Activated naive CD8-positive, alpha-beta T cell treated with anti-CD3 and anti-CD28 coated beads, Interleukin-2, amount 50 U/mL, for 24 hours (primary cell): ENCODE data around the gene TUT7.

Experiments used
- ATAC-seq: fragments of 150-1000 bp; cut with Tn5 transposase; one replicate; pipeline ENCODE4 v1.10.0; 2021
- DNase-seq: peaks from one replicate; pipeline ENCODE4 v3.0.0; 2021
- H3K27ac Mint-ChIP-seq: one replicate; pipeline ENCODE4 v1.8.0; 2021; ENCODE audit warnings: mild to moderate bottlenecking, mixed read lengths
- H3K27me3 Mint-ChIP-seq: one replicate; pipeline ENCODE4 v1.8.0; 2021; ENCODE audit warnings: mixed read lengths
- H3K36me3 Mint-ChIP-seq: one replicate; pipeline ENCODE4 v1.8.0; 2021; ENCODE audit warnings: low read depth, mixed read lengths
- H3K4me1 Mint-ChIP-seq: one replicate; pipeline ENCODE4 v1.8.0; 2021; ENCODE audit warnings: mixed read lengths
- H3K4me3 Mint-ChIP-seq: one replicate; pipeline ENCODE4 v1.8.0; 2021; ENCODE audit warnings: mild to moderate bottlenecking, moderate library complexity, mixed read lengths
- H3K9me3 Mint-ChIP-seq: one replicate; pipeline ENCODE4 v1.8.0; 2021; ENCODE audit warnings: mixed read lengths

The TUT7 gene

DNA sequence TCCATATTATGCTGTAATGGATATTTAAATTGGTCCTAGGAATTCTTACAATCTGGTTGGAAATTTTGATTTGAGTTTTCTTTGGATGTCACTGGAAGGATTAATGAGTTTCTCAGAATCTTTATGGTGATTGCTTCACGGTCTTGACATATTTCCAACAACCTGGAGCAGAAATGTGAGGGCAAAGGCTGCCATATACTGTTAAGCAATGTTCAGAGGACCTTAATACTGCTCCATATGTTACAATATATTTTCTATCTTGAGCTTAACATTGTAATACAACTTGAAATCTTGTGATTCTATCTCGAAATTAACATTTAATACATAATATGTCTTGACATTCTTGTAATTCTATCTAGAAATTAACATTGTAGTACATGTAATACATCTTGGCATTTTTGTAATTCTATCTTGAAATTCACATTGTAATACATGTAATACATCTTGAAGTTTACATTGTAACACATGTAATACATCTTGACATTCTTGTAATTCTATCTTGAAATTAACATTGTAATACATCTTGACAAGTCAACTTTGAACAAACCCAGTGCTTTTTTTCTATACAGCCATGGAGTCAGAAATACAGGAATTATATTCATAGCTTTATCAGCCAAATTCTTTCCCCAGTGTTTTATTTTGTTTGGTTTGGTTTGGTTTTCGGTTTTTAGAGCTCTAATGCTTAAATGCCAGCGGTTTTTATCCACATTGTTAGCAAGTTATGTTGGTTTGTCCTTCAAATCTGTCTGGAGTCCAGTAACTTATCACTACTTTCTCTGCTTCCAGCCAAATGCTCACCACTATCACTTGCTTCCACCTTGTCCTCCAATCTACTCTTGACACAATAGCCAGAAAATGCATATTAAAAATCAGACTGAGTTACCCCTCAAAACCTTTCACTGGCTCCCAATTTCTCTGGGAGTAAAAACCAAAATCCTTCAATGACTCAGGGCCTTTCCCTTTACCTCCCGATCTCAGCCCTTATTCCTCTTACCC lies 3.0 kb upstream of the TUT7 start:
- Mint-ChIP-seq H3K4me1 (peaks cover 20% of the 10 kb centered on the region), H3K36me3 (peaks cover 7% of the 10 kb centered on the region), H3K27me3 (no peaks in the 10 kb centered on the region), H3K9me3 (no peaks in the 10 kb centered on the region), H3K4me3 (no peak overlapping the region), H3K27ac (no peak overlapping the region)
- ATAC-seq (no peak), DNase-seq (no peak)

DNA sequence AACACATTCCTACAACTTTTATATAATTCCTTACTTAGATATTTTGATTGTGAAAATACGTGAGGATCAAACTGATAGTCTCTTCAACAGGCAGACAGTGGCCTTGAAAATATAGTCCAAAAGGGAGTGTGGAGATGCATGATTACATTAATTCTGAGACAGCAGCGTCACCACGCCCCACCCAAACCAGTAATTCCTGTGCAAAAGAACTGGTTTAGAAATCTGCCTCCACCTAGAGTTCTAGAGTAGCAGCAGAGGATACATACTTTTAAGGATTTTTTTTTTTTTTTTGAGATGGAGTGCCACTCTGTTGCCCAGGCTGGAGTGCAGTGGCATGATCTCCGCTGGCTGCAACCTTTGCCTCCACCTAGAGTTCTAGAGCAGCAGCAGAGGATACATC lies 1.6 kb upstream of the TUT7 start:
- Mint-ChIP-seq H3K27ac (no peak overlapping the region), H3K36me3 (peaks cover 14% of the 10 kb centered on the region), H3K4me3 (no peak overlapping the region), H3K27me3 (no peaks in the 10 kb centered on the region), H3K9me3 (no peaks in the 10 kb centered on the region), H3K4me1 (peaks cover 30% of the 10 kb centered on the region)
- no peak for ATAC-seq
- DNase-seq = no peak

GRCh38 chr9:86354818-86355309 lies 654 bp upstream of the TUT7 start:
- Mint-ChIP-seq H3K27me3 (no peaks in the 10 kb centered on the region), H3K27ac (peak overlapping the region; percentile 65), H3K9me3 (no peaks in the 10 kb centered on the region), H3K4me3 (peak overlapping the region; percentile 98), H3K4me1 (peaks cover 38% of the 10 kb centered on the region), H3K36me3 (peaks cover 16% of the 10 kb centered on the region)
- no peak for ATAC-seq
- no peak for DNase-seq

- H3K36me3 Mint-ChIP-seq = peaks cover 20% of the 10 kb centered on the region
- peak; percentile 33 for DNase-seq
- H3K4me1 Mint-ChIP-seq = peaks cover 43% of the 10 kb centered on the region
- H3K4me3 Mint-ChIP-seq = peak overlapping the region; percentile 98
- H3K27me3 Mint-ChIP-seq = no peaks in the 10 kb centered on the region
- peak overlapping the region; percentile 90 for H3K27ac Mint-ChIP-seq
- ATAC-seq = peak; percentile 27
- peaks cover 2% of the 10 kb centered on the region for H3K9me3 Mint-ChIP-seq
Observed at GRCh38 chr9:86353655-86354010, 577 bp downstream of the TUT7 start.

GRCh38 chr9:86352440-86353077 lies 1.7 kb downstream of the TUT7 start:
- Mint-ChIP-seq H3K9me3 (peaks cover 5% of the 10 kb centered on the region), H3K27me3 (no peaks in the 10 kb centered on the region), H3K4me3 (peak overlapping the region; percentile 98), H3K27ac (peak overlapping the region; percentile 90), H3K36me3 (peaks cover 28% of the 10 kb centered on the region), H3K4me1 (peaks cover 54% of the 10 kb centered on the region)
- DNase-seq = no peak
- ATAC-seq = no peak

DNA sequence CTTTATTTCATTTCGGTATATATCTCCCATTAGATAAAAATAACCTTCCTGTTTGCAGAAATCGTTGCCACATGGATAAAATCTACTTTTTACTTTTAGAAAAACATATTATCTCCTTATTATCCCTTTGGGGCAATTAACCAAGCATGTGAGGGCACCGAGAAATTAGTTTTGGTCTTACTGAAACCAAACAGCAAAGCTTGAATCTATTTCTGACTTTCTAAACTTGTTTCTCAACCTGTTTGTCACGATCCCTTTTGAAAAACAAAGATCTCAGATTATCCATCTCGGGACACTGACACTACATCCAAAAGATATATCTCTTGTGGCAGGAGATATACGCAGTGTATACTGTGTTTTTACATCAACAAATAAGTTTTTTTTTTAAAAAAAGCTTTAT lies 2.3 kb downstream of the TUT7 start:
- peaks cover 5% of the 10 kb centered on the region for H3K9me3 Mint-ChIP-seq
- H3K27ac Mint-ChIP-seq = peak overlapping the region; percentile 82
- DNase-seq (no peak), ATAC-seq (no peak)
- H3K4me1 Mint-ChIP-seq = peaks cover 59% of the 10 kb centered on the region
- peaks cover 28% of the 10 kb centered on the region for H3K36me3 Mint-ChIP-seq
- H3K27me3 Mint-ChIP-seq = no peaks in the 10 kb centered on the region
- peak overlapping the region; percentile 98 for H3K4me3 Mint-ChIP-seq

- peaks cover 31% of the 10 kb centered on the region for H3K36me3 Mint-ChIP-seq
- ATAC-seq = no peak
Observed at GRCh38 chr9:86350006-86350760, 4.0 kb downstream of the TUT7 start.

GRCh38 chr9:86349271-86349670 lies 4.9 kb downstream of the TUT7 start:
- no peak for ATAC-seq
- Mint-ChIP-seq H3K9me3 (peaks cover 5% of the 10 kb centered on the region), H3K4me3 (no peak overlapping the region), H3K4me1 (peaks cover 63% of the 10 kb centered on the region), H3K36me3 (peaks cover 37% of the 10 kb centered on the region), H3K27me3 (no peaks in the 10 kb centered on the region), H3K27ac (no peak overlapping the region)
- no peak for DNase-seq

More at GRCh38 chr9:86350006-86350760, 4.0 kb downstream of the TUT7 start:
- peak overlapping the region; percentile 98 for H3K4me3 Mint-ChIP-seq
- no peaks in the 10 kb centered on the region for H3K27me3 Mint-ChIP-seq
- DNase-seq = no peak
- H3K27ac Mint-ChIP-seq = no peak overlapping the region
- H3K4me1 Mint-ChIP-seq = peaks cover 63% of the 10 kb centered on the region
- peaks cover 5% of the 10 kb centered on the region for H3K9me3 Mint-ChIP-seq

GRCh38 chr9:86347991-86348390 lies 6.2 kb downstream of the TUT7 start:
- H3K27ac Mint-ChIP-seq = peak overlapping the region; percentile 88
- no peak for ATAC-seq
- H3K4me3 Mint-ChIP-seq = peak overlapping the region; percentile 59
- H3K4me1 Mint-ChIP-seq = peaks cover 61% of the 10 kb centered on the region
- no peaks in the 10 kb centered on the region for H3K27me3 Mint-ChIP-seq
- no peak for DNase-seq
- peaks cover 5% of the 10 kb centered on the region for H3K9me3 Mint-ChIP-seq
- H3K36me3 Mint-ChIP-seq = peaks cover 39% of the 10 kb centered on the region

GRCh38 chr9:86344818-86345217 lies 9.4 kb downstream of the TUT7 start:
- no peaks in the 10 kb centered on the region for H3K27me3 Mint-ChIP-seq
- peaks cover 44% of the 10 kb centered on the region for H3K36me3 Mint-ChIP-seq
- no peak overlapping the region for H3K4me3 Mint-ChIP-seq
- DNase-seq (no peak), ATAC-seq (no peak)
- H3K9me3 Mint-ChIP-seq = peaks cover 5% of the 10 kb centered on the region
- peak overlapping the region; percentile 3 for H3K27ac Mint-ChIP-seq
- H3K4me1 Mint-ChIP-seq = peaks cover 55% of the 10 kb centered on the region

DNA sequence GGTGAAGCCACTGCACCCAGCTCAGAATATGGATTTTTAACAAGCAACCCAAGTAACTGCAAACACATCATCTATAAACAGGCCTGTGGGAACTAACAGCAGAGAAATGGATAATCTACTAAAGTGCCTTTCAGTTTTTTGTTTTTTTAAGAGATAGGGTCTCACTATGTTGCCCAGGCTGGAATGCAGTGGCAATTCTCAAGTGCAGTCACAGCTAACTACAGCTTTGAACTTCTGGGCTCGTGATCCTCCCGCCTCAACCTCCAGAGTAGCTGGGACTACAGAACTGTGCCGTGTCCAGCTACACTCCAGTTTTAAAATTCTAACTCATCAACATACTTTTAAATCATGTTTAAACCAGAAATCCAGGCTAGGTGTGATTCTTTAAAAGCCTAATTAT lies 11.9 kb downstream of the TUT7 start:
- H3K4me1 Mint-ChIP-seq = peaks cover 59% of the 10 kb centered on the region
- no peaks in the 10 kb centered on the region for H3K9me3 Mint-ChIP-seq
- H3K36me3 Mint-ChIP-seq = peaks cover 52% of the 10 kb centered on the region
- no peak overlapping the region for H3K4me3 Mint-ChIP-seq
- H3K27me3 Mint-ChIP-seq = no peaks in the 10 kb centered on the region
- no peak overlapping the region for H3K27ac Mint-ChIP-seq
- ATAC-seq (no peak), DNase-seq (no peak)

GRCh38 chr9:86341007-86341491 lies 13.2 kb downstream of the TUT7 start:
- peaks cover 61% of the 10 kb centered on the region for H3K36me3 Mint-ChIP-seq
- no peaks in the 10 kb centered on the region for H3K27me3 Mint-ChIP-seq
- H3K4me1 Mint-ChIP-seq = peaks cover 58% of the 10 kb centered on the region
- DNase-seq = no peak
- no peak overlapping the region for H3K4me3 Mint-ChIP-seq
- peak overlapping the region; percentile 27 for H3K27ac Mint-ChIP-seq
- H3K9me3 Mint-ChIP-seq = no peaks in the 10 kb centered on the region
- no peak for ATAC-seq

GRCh38 chr9:86340356-86341006 lies 13.7 kb downstream of the TUT7 start:
- no peaks in the 10 kb centered on the region for H3K27me3 Mint-ChIP-seq
- no peaks in the 10 kb centered on the region for H3K9me3 Mint-ChIP-seq
- DNase-seq (no peak), ATAC-seq (no peak)
- peaks cover 66% of the 10 kb centered on the region for H3K36me3 Mint-ChIP-seq
- H3K27ac Mint-ChIP-seq = peak overlapping the region; percentile 9
- no peak overlapping the region for H3K4me3 Mint-ChIP-seq
- peaks cover 58% of the 10 kb centered on the region for H3K4me1 Mint-ChIP-seq
